Tibial artery (tissue), 4 donors: ENCODE measurements around the gene CES2.

ENCODE experiments used
- DNase-seq, 2 donors: peaks; one replicate each; pipeline ENCODE4 v3.0.0-alpha.2; 2019
- H3K27ac ChIP-seq, 2 donors: fragments of 200-600 bp; sonication (generic) in 1 of 2; 1 replicate in 1 of 2; 2 replicates in 1 of 2; pipeline ENCODE4 v1.5.1; 2018 to 2019; ENCODE audit warnings: mild to moderate bottlenecking in 1 of 2
- H3K27me3 ChIP-seq, 2 donors: fragments of 200-600 bp; sonication (generic) in 1 of 2; one replicate each; pipeline versions ENCODE4 v1.5.1 to v1.6.0; 2016 to 2019
- H3K36me3 ChIP-seq, 3 donors: fragments of 200-600 bp; sonication (generic) in 2 of 3; one replicate each; pipeline ENCODE4 v1.5.1; 2016 to 2019; ENCODE audit warnings: mild to moderate bottlenecking in 2 of 3
- H3K4me1 ChIP-seq, 4 donors: fragments of 200-600 bp; sonication (generic) in 2 of 4; 1 replicate in 3 of 4; 2 replicates in 1 of 4; pipeline ENCODE4 v1.5.1; 2016 to 2019
- H3K4me3 ChIP-seq, 2 donors: fragments of 200-600 bp; sonication (generic) in 1 of 2; 1 replicate in 1 of 2; 2 replicates in 1 of 2; pipeline ENCODE4 v1.5.1; 2018 to 2019; ENCODE audit warnings: mild to moderate bottlenecking in 2 of 2
- H3K9me3 ChIP-seq, 3 donors: fragments of 200-600 bp; sonication (generic) in 1 of 3; one replicate each; pipeline ENCODE4 v1.5.1; 2016 to 2019
- intact Hi-C: fragments of 100-400 bp; cut with DNase I; formaldehyde crosslinking; loops from one replicate; pipeline ENCODE4 v1.15.0; 2023; ENCODE audit warnings: low total_unique reads
- TF ChIP-seq, protein P1 (sequence below), 2 experiments: fragments of 200-600 bp in 1 of 2; fragments of 450-650 bp in 1 of 2; IDR thresholded peaks; one replicate each; pipeline ENCODE4 v1.5.1; 2017 to 2019; ENCODE audit warnings: antibody characterized with exemption in 2 of 2, mild to moderate bottlenecking in 1 of 2, moderate library complexity in 1 of 2

Gene CES2

GRCh38 chr16:66917741-66918140 lies 17.6 kb upstream of the CES2 start:
- no peaks in the 10 kb centered on the region for H3K9me3 ChIP-seq
- DNase-seq = no peak
- no peak overlapping the region for H3K4me3 ChIP-seq
- intact Hi-C loops = no loop called here
- H3K36me3 ChIP-seq = peaks cover 12 to 17% (median 14%) of the 10 kb centered on the region in 3 donors
- H3K4me1 ChIP-seq = peaks cover 0 to 37% (median 23%) of the 10 kb centered on the region in 4 donors
- TF ChIP-seq, protein P1, sequence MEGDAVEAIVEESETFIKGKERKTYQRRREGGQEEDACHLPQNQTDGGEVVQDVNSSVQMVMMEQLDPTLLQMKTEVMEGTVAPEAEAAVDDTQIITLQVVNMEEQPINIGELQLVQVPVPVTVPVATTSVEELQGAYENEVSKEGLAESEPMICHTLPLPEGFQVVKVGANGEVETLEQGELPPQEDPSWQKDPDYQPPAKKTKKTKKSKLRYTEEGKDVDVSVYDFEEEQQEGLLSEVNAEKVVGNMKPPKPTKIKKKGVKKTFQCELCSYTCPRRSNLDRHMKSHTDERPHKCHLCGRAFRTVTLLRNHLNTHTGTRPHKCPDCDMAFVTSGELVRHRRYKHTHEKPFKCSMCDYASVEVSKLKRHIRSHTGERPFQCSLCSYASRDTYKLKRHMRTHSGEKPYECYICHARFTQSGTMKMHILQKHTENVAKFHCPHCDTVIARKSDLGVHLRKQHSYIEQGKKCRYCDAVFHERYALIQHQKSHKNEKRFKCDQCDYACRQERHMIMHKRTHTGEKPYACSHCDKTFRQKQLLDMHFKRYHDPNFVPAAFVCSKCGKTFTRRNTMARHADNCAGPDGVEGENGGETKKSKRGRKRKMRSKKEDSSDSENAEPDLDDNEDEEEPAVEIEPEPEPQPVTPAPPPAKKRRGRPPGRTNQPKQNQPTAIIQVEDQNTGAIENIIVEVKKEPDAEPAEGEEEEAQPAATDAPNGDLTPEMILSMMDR (IDR thresholded peaks at IDR 0.05) = no peak
- H3K27me3 ChIP-seq = no peaks in the 10 kb centered on the region
- H3K27ac ChIP-seq = no peak overlapping the region

DNA sequence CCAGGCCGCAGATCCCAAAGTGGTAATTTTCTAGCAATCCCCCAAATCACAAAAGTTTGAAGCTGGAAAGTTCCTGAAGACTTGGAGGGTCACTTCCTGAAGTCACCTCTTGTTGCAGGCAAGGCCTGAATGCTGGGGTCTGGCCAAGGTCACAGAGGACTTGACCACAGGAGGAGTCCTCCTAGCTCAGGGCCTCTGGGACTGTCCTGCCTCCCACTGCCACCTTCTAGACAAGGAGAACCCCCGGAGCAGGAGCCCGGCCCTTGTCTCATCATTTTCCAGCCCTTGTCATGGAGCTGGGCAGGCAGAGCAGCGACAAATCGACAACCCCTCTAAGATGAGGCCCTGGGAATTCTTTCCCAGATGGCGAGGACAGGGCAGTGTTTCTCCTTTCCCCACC lies 17.0 kb upstream of the CES2 start:
- Histone ChIP-seq H3K27me3 (no peaks in the 10 kb centered on the region), H3K4me1 (peaks cover 0 to 41% (median 28%) of the 10 kb centered on the region in 4 donors), H3K9me3 (no peaks in the 10 kb centered on the region), H3K36me3 (peaks cover 12 to 20% (median 14%) of the 10 kb centered on the region in 3 donors), H3K27ac (peak overlapping the region in 1 of 2 donors; percentile 97), H3K4me3 (no peak overlapping the region)
- no peak for DNase-seq
- TF ChIP-seq, protein P1 (IDR thresholded peaks at IDR 0.05) = no peak
- intact Hi-C loops = no loop called here

GRCh38 chr16:66918803-66919568 lies 16.3 kb upstream of the CES2 start, which contains the start of gene CDH16:
TSS of gene CDH16 (minus strand) at chr16:66918885. CDS start at chr16:66918065, 820 bp downstream.
- Histone ChIP-seq H3K4me3 (no peak within 1 kb of the TSS), H3K27ac (peak within 1 kb of the TSS; percentile 97), H3K27me3 (no peaks in the 10 kb centered on the region), H3K9me3 (no peaks in the 10 kb centered on the region), H3K36me3 (peaks cover 12 to 20% (median 18%) of the 10 kb centered on the region in 3 donors), H3K4me1 (peaks cover 0 to 46% (median 33%) of the 10 kb centered on the region in 4 donors)
- TF ChIP-seq, protein P1 (IDR thresholded peaks at IDR 0.05) = no peak
- no peak for DNase-seq
- intact Hi-C loops = no loop called here

- peak overlapping the region; percentile 97 for H3K27ac ChIP-seq
- peaks cover 12 to 20% (median 20%) of the 10 kb centered on the region in 3 donors for H3K36me3 ChIP-seq
- TF ChIP-seq, protein P1 (IDR thresholded peaks at IDR 0.05) = no peak
- no peak overlapping the region for H3K4me3 ChIP-seq
- peaks cover 0 to 50% (median 34%) of the 10 kb centered on the region in 4 donors for H3K4me1 ChIP-seq
- intact Hi-C loops = no loop called here
- H3K9me3 ChIP-seq = no peaks in the 10 kb centered on the region
- no peaks in the 10 kb centered on the region for H3K27me3 ChIP-seq
- no peak for DNase-seq
Observed at GRCh38 chr16:66919569-66920298, 15.6 kb upstream of the CES2 start.

- Histone ChIP-seq H3K27me3 (no peaks in the 10 kb centered on the region), H3K27ac (peak overlapping the region; percentile 97), H3K4me1 (peaks cover 0 to 50% (median 35%) of the 10 kb centered on the region in 4 donors), H3K9me3 (no peaks in the 10 kb centered on the region), H3K36me3 (peaks cover 12 to 20% (median 20%) of the 10 kb centered on the region in 3 donors), H3K4me3 (no peak overlapping the region)
- TF ChIP-seq, protein P1 (IDR thresholded peaks at IDR 0.05) = no peak
- intact Hi-C loops = no loop called here
- no peak for DNase-seq
Observed at GRCh38 chr16:66920299-66920590, 15.1 kb upstream of the CES2 start.
